Suprapubic skin (tissue), 3 donors: ENCODE data around the gene PPP1R9A.

Experiments used
- POLR2A ChIP-seq, 2 donors: fragments of 450-650 bp; IDR thresholded peaks; one replicate each; pipeline ENCODE4 v1.6.1; 2017; ENCODE audit warnings: antibody characterized with exemption in 2 of 2, mild to moderate bottlenecking in 2 of 2, moderate library complexity in 2 of 2
- TF ChIP-seq, protein P1 (sequence below), 2 donors: fragments of 200-600 bp in 1 of 2; fragments of 450-650 bp in 1 of 2; sonication (generic) in 1 of 2; IDR thresholded peaks; one replicate each; pipeline ENCODE4 v1.5.1; 2016 to 2019; ENCODE audit warnings: antibody characterized with exemption in 2 of 2, mild to moderate bottlenecking in 1 of 2, moderate library complexity in 1 of 2

GRCh38 chr7:95139922-95140321 lies 232.5 kb downstream of the PPP1R9A start:
- TF ChIP-seq, protein P1, sequence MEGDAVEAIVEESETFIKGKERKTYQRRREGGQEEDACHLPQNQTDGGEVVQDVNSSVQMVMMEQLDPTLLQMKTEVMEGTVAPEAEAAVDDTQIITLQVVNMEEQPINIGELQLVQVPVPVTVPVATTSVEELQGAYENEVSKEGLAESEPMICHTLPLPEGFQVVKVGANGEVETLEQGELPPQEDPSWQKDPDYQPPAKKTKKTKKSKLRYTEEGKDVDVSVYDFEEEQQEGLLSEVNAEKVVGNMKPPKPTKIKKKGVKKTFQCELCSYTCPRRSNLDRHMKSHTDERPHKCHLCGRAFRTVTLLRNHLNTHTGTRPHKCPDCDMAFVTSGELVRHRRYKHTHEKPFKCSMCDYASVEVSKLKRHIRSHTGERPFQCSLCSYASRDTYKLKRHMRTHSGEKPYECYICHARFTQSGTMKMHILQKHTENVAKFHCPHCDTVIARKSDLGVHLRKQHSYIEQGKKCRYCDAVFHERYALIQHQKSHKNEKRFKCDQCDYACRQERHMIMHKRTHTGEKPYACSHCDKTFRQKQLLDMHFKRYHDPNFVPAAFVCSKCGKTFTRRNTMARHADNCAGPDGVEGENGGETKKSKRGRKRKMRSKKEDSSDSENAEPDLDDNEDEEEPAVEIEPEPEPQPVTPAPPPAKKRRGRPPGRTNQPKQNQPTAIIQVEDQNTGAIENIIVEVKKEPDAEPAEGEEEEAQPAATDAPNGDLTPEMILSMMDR (IDR thresholded peaks at IDR 0.05) = no peak
- TF ChIP-seq POLR2A (IDR thresholded peaks at IDR 0.05) = no peak
